Stimulated activated CD4-positive, alpha-beta T cell treated with anti-CD3 and anti-CD28 coated beads, TNF-alpha, amount 100 ng/mL, for 48 hours (primary cell): ENCODE measurements around the gene SPATA21.
A peak's percentile ranks its signal among the peaks of the same experiment; 100 is the strongest.

ENCODE experiments used
- DNase-seq, 3 donors: peaks; one replicate each; pipeline ENCODE4 v3.0.0-alpha.2; 2020; ENCODE audit warnings: low read depth in 3 of 3

SPATA21 gene

GRCh38 chr1:16420424-16421118 lies 16.7 kb downstream of the SPATA21 start:
- DNase-seq: peak; percentile 27 to 59 (median 49)

- no peak for DNase-seq
Observed at GRCh38 chr1:16418823-16419425, 18.3 kb downstream of the SPATA21 start.

GRCh38 chr1:16413191-16413590 lies 24.0 kb downstream of the SPATA21 start:
- DNase-seq: no peak

GRCh38 chr1:16410803-16411202 lies 26.4 kb downstream of the SPATA21 start:
- no peak for DNase-seq

- DNase-seq: no peak
Observed at GRCh38 chr1:16409536-16410152, 27.6 kb downstream of the SPATA21 start.

DNA sequence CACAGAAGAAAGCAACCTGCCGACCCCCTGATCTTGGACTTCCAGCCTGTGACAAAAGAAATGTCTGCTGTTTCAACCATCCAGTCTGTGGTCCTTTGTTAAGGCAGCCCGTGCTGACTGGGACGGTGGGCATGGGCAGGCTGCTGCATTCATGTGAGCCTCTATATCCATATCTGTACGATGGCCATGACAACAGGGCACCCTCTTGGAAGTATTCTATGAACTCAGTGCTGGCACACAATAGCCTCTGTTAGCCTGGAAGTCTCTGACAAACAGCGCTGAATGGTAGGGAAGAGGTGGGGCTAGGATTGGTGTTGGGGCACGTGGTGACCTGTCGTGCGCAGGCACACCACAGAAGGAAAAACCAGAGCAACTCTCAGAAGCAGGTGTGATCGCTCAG lies 30.4 kb downstream of the SPATA21 start:
- DNase-seq: no peak

DNA sequence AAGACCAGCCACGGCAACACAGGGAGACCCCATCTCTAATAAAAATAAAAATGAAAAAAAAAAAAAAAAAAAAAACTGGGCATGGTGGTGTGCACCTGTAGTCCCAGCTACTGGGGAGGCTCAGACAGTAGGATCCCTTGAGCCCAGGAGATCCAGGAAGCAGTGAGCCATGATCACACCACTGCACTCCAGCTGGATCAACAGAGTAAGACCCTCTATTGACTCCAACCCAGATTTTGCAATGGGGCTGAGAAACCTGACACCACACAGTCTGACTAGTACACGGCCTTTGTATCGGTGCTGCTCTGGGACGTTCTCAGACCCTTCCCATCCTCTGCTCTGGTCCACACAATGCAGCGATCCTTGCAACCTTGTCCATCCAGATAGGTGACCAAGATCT lies 31.8 kb downstream of the SPATA21 start:
- no peak for DNase-seq

DNA sequence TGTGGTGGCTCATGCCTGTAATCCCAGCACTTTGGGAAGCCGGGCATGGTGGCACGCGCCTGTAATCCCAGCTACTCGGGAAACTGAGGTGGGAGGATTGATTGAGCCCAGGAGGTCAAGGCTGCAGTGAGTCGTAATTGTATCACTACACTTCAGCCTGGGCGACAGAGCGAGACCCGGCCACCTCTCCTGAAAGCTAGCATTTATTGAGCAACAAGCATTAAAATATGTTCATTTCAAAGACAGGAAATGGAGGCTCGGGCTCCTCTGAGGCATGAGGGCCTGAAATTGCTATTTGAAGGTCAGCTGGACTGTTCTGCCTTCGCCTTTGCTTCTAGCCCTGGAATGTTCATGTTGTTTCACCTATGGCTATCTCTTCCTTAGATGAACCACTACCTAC lies 34.5 kb downstream of the SPATA21 start:
- DNase-seq: no peak

GRCh38 chr1:16398371-16398953 lies 38.8 kb downstream of the SPATA21 start:
- DNase-seq: no peak

GRCh38 chr1:16397120-16397519 lies 40.1 kb downstream of the SPATA21 start:
- DNase-seq: no peak

GRCh38 chr1:16396591-16396990 lies 40.6 kb downstream of the SPATA21 start:
- no peak for DNase-seq

GRCh38 chr1:16394977-16395376 lies 42.2 kb downstream of the SPATA21 start:
- no peak for DNase-seq

DNA sequence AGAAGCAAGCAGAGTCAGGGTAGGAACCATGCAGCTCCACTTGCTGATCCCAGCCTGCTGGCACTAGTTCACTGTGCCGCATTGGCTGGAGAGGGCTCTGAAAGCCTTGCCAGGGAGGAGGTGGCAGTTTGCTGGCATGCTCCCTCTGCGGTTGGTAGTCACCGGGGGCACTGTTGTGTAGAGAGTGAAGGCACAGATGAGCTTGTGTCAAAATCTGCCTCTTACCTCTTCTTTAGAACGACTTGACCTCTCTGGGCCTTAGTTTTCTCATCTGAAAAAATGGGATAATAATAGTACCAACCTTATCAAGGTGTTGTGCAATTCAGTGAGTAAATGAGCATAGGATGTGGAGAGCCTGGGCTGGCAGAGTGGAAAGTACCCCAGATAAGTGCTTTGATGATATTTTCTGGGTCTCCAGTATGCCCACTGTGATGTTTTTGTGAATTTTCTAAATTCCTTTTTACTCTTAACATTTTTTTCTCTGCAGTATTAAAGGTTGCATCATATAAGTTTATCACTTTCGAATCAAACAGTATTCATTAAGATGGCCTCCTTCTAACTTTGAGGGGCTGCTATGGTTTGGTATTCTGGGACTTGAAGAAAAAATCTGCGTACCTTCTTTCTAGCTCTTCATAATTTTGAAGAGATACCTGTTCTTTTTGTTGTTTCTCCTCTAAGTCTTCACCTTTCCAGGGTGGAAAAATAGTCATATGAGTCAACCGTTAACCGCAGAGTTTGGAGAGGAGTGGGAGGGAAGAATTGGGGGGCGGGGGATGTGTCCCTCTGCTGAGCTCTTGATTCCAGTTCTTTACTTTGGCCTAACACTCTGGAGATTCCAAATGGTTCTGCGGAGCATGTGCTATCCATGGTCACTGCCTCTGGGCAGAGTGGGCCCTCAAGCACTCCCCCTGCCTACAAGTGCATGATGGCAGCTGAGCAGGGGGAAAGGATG lies 43.4 kb downstream of the SPATA21 start:
- DNase-seq: no peak

- no peak for DNase-seq
Observed at GRCh38 chr1:16392740-16393569, 44.3 kb downstream of the SPATA21 start.

DNA sequence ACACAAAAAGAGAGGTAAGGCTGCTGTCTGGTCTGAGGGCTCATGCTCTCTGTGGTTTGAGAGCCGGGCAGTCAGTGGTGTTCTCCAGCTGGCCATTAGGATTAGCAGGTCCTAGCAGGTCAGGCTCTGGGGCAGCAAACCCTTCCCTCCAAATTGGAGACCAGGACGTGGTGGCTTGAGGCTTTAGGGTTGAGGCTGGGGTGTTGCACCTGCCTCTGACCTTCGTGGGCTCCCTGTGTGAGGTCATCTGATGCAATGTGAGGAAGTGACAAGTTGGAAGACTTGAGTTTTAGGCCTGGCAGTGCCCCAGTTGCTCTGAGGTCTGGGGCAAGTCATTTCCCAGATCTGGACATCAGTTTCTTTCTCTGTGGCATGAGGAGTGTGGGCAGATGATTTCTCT lies 45.8 kb downstream of the SPATA21 start:
- DNase-seq: no peak

GRCh38 chr1:16387201-16388188 lies 49.7 kb downstream of the SPATA21 start:
- no peak for DNase-seq

- no peak for DNase-seq
Observed at GRCh38 chr1:16386454-16387113, 50.6 kb downstream of the SPATA21 start.

GRCh38 chr1:16385659-16386453 lies 51.4 kb downstream of the SPATA21 start:
- no peak for DNase-seq
